Coronary artery (tissue), 2 donors: ENCODE data around the gene ALDH1L2.

ENCODE experiments used
- DNase-seq: peaks from one replicate; pipeline ENCODE4 v3.0.0-alpha.2; 2017; ENCODE audit warnings: low spot score
- H3K27ac ChIP-seq, 2 donors: fragments of 200-600 bp; sonication (generic); one replicate each; pipeline ENCODE4 v1.5.1; 2016 to 2019
- H3K4me3 ChIP-seq: fragments of 200-600 bp; sonication (generic); 2 replicates; pipeline ENCODE4 v1.5.1; 2016; ENCODE audit warnings: mild to moderate bottlenecking, moderate library complexity
- CTCF ChIP-seq: fragments of 200-600 bp; sonication (generic); IDR thresholded peaks from one replicate; pipeline ENCODE4 v1.5.1; 2019; ENCODE audit warnings: antibody characterized with exemption

ALDH1L2 gene

GRCh38 chr12:105072888-105073488, 11.3 kb downstream of the ALDH1L2 start:
- no peak overlapping the region for H3K27ac ChIP-seq
- no peak for TF ChIP-seq CTCF
- H3K4me3 ChIP-seq: no peak overlapping the region
- DNase-seq: no peak

GRCh38 chr12:105071981-105072380, 12.3 kb downstream of the ALDH1L2 start:
- Histone ChIP-seq H3K27ac (no peak overlapping the region), H3K4me3 (no peak overlapping the region)
- DNase-seq: no peak
- TF ChIP-seq CTCF: no peak

DNA sequence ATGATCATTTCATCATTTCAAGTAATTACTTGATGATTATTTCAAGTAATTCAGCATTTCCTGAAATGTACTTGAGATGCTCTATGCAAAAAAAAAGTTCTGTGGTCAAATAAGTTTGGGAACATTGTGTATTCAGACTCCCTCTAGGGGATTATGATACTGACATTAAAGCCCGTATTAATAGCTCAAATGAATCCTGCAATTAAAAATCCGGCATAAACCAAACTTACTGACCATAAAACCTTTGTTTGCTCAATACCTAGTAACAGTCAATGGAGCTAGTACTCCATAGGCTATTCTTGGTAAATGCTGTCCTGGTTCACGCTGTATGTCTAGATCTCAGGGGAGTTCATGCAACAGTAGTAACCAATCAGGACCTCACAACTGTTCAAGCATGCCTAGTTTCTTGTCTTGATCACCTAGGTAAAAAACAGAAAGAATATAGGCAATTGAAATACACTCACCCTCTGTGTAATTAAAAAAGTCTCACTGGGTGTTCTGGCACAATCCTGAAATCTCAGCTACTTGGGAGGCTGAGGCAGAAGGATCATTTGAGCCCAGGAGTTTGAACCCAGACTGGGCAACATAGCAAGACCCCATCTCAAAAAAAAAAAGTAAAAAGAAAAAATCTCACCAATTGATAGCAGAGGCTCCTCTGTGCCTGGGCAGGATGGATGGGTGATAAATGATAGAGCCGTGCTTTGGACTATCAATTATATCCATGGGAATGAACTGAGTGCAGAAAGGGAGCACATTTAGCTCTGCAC, 14.1 kb downstream of the ALDH1L2 start:
- H3K27ac ChIP-seq: no peak overlapping the region
- DNase-seq: no peak
- TF ChIP-seq CTCF: no peak
- H3K4me3 ChIP-seq: no peak overlapping the region

GRCh38 chr12:105067511-105068031, 16.7 kb downstream of the ALDH1L2 start:
- no peak for TF ChIP-seq CTCF
- DNase-seq: no peak

GRCh38 chr12:105064564-105065178, 19.6 kb downstream of the ALDH1L2 start:
- Histone ChIP-seq H3K27ac (no peak overlapping the region), H3K4me3 (no peak overlapping the region)
- TF ChIP-seq CTCF: no peak
- no peak for DNase-seq

More at GRCh38 chr12:105067511-105068031, 16.7 kb downstream of the ALDH1L2 start:
- no peak overlapping the region for H3K4me3 ChIP-seq
- H3K27ac ChIP-seq: no peak overlapping the region

- no peak for DNase-seq
- no peak overlapping the region for H3K4me3 ChIP-seq
- H3K27ac ChIP-seq: no peak overlapping the region
- no peak for TF ChIP-seq CTCF
These were observed 23.4 kb downstream of the ALDH1L2 start for GRCh38 chr12:105060715-105061378.
